ENCODE results near the gene BCL11A.

DNA sequence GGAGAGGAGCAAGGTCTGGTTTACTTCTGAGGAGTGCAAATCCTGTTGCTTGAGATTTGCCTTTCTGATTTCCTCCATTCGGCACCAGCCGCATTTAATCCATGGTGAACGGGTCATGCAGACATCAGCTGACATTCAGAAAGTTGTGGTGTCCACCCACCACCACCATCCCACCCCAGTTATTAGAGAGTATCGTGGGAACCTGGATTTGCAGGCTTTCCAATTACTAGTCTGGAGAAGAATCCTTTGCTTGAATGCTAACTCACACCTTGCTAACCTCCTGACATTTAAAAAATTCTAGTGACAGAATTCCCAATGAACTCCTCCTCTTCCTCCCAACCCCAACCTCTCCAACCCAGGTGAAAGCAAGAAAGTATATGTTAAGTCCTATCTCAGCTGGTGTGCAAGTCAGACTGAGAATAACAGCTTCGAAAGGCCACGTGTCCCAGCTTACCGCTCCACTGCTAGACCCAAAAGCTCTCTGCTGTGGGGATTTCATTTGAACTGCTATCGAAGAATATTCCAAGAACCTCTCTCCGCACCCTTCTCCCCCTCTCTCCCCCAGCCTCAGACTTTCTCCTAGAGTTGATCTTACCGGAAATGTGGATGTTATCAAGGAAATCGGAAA, 17.7 kb downstream of the BCL11A start:
- TF ChIP-seq POLR2AphosphoS5 (IDR thresholded peaks at IDR 0.05; ENCODE audit: borderline replicate concordance, low read depth, low read length) (no peak), EZH2 (IDR thresholded peaks at IDR 0.05) (no peak), FOXP2 (optimal IDR thresholded peaks at IDR 0.05; ENCODE audit: control extremely low read depth, extremely low read length, insufficient read depth) (no peak)

Measured in SK-N-MC (cell line).